Transverse colon (tissue), 4 donors: ENCODE results near the gene OSBPL9. TPM values are rescaled to one million over a fixed set of nuclear protein-coding genes. Genes with fewer than 3 reads are reported as not detected.

Experiments
- DNase-seq: peaks from one replicate; pipeline ENCODE4 v3.0.0-alpha.2; 2019
- H3K27ac ChIP-seq, 4 donors: fragments of 200-600 bp; sonication (generic); 2 replicates each; pipeline ENCODE4 v1.5.1; 2016 to 2018; ENCODE audit warnings: inconsistent platforms in 4 of 4
- H3K27me3 ChIP-seq: fragments of 200-600 bp; sonication (generic); 2 replicates; pipeline ENCODE4 v1.5.1; 2017; ENCODE audit warnings: inconsistent platforms
- H3K36me3 ChIP-seq, 4 donors: fragments of 200-600 bp; sonication (generic); 2 replicates each; pipeline ENCODE4 v1.5.1; 2017 to 2019; ENCODE audit warnings: inconsistent platforms in 4 of 4
- H3K4me1 ChIP-seq, 4 donors: fragments of 200-600 bp; sonication (generic); 2 replicates each; pipeline ENCODE4 v1.5.1; 2017 to 2020; ENCODE audit warnings: inconsistent platforms in 4 of 4
- H3K4me3 ChIP-seq, 4 donors: fragments of 200-600 bp; sonication (generic); 1 replicate in 1 of 4; 2 replicates in 3 of 4; pipeline versions ENCODE4 v1.5.1 to v1.6.1; 2017 to 2019; ENCODE audit warnings: inconsistent platforms in 4 of 4
- H3K9me3 ChIP-seq, 2 donors: fragments of 200-600 bp; sonication (generic); 2 replicates each; pipeline ENCODE4 v1.5.1; 2017 to 2019; ENCODE audit warnings: inconsistent platforms in 2 of 2
- CTCF ChIP-seq, 5 experiments: fragments of 200-600 bp in 3 of 5; fragments of 450-650 bp in 2 of 5; sonication (generic) in 3 of 5; IDR thresholded peaks; 1 replicate in 2 of 5; 2 replicates in 3 of 5; pipeline ENCODE4 v1.5.1; 2016 to 2017; ENCODE audit warnings: antibody characterized with exemption in 5 of 5, inconsistent platforms in 3 of 5, mild to moderate bottlenecking in 2 of 5, moderate library complexity in 1 of 5
- EP300 ChIP-seq: sonication (generic); formaldehyde crosslinking; IDR thresholded peaks from one replicate; pipeline ENCODE4 v1.6.1; 2017; ENCODE audit warnings: antibody characterized with exemption, low read depth
- POLR2A ChIP-seq: fragments of 450-650 bp; IDR thresholded peaks from one replicate; pipeline ENCODE4 v1.6.1; 2016; ENCODE audit warnings: antibody characterized with exemption, mild to moderate bottlenecking, moderate library complexity
- POLR2AphosphoS5 ChIP-seq, 3 donors: sonication (generic); formaldehyde crosslinking; IDR thresholded peaks; one replicate each; pipeline ENCODE4 v1.6.1; 2016; ENCODE audit warnings: antibody characterized with exemption in 3 of 3
- WGBS, 2 donors: methylation state at CpG; one replicate each; pipeline ENCODE4 v1.1.5; 2018; ENCODE audit warnings: low coverage in 1 of 2; 5-methylcytosine and 5-hydroxymethylcytosine counted together
- in situ Hi-C, 4 donors: fragments of 200-750 bp; cut with MboI; loops; one replicate each; pipeline versions ENCODE4 v1.15.0 to v1.15.1; 2017; ENCODE audit warnings: low sequenced_read_pairs in 3 of 4, low pct_ligation_motif_present in 1 of 4, low pct_unique_long_range_greater_than_20kb in 1 of 4
- intact Hi-C: fragments of 100-400 bp; cut with DNase I; formaldehyde crosslinking; loops from one replicate; pipeline ENCODE4 v1.15.1; 2023; ENCODE audit warnings: low total_unique reads
- total RNA-seq, 4 donors: library from RNA; depleted of rRNA; stranded (reverse); fragments of >200 nt; gene quantifications; one replicate each; pipeline ENCODE4 v1.1.0, GENCODE V29; 2016

The OSBPL9 gene
- total RNA-seq, 4 donors from 2014 or later = 56.1 to 82.1 (median 65.4) TPM

GRCh38 chr1:51623025-51623424, 6.1 kb downstream of the OSBPL9 start:
- Histone ChIP-seq H3K27me3 (no peaks in the 10 kb centered on the region), H3K4me1 (peaks cover 3 to 65% (median 18%) of the 10 kb centered on the region in 4 donors), H3K36me3 (no peaks in the 10 kb centered on the region), H3K9me3 (no peaks in the 10 kb centered on the region), H3K27ac (peak overlapping the region in 3 of 4 donors; percentile 2 to 49 (median 35)), H3K4me3 (no peak overlapping the region)
- 93 to 94% methylated on average over 2 of the region's 2 CpGs for WGBS, 2 donors
- in situ Hi-C loops = no loop called here
- TF ChIP-seq EP300 (no peak), POLR2AphosphoS5 (IDR thresholded peaks at IDR 0.05) (no peak), CTCF (IDR thresholded peaks at IDR 0.05) (no peak), POLR2A (no peak)
- intact Hi-C loops = no loop called here
- no peak for DNase-seq

DNA sequence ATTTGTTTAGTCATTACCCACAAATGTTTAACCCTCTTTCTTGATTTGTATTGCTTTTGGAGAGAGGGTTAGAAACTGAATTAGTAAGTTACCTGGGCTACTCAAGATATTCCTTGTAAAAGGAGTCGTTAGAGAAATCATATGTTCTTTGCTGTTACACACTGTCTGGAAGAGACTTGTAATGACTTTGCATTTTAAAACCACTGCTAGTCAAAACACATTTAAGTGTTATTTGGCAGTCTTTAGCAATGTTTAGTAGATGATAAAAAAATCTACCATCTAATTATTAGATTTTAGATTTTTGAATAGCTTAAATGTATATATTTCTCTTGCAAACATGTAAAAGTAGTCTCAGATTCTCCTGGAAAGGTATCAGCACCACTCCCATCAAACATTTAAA, 6.6 kb downstream of the OSBPL9 start:
- intact Hi-C loops (no loop called here), in situ Hi-C loops (no loop called here)
- no peak for DNase-seq
- H3K27ac ChIP-seq = peak overlapping the region in 2 of 4 donors; percentile 35 to 49
- H3K4me3 ChIP-seq = no peak overlapping the region
- TF ChIP-seq EP300 (no peak), POLR2A (no peak), POLR2AphosphoS5 (IDR thresholded peaks at IDR 0.05) (no peak), CTCF (IDR thresholded peaks at IDR 0.05) (no peak)
- H3K9me3 ChIP-seq = no peaks in the 10 kb centered on the region
- H3K27me3 ChIP-seq = no peaks in the 10 kb centered on the region
- H3K4me1 ChIP-seq = peaks cover 3 to 61% (median 18%) of the 10 kb centered on the region in 4 donors
- WGBS, 2 donors = 49 to 79% methylated on average over 1 of the region's 1 CpG
- no peaks in the 10 kb centered on the region for H3K36me3 ChIP-seq

GRCh38 chr1:51624855-51625254, 8.0 kb downstream of the OSBPL9 start:
- Histone ChIP-seq H3K4me1 (peaks cover 3 to 47% (median 14%) of the 10 kb centered on the region in 4 donors), H3K27me3 (no peaks in the 10 kb centered on the region), H3K9me3 (no peaks in the 10 kb centered on the region), H3K36me3 (no peaks in the 10 kb centered on the region), H3K4me3 (no peak overlapping the region), H3K27ac (peak overlapping the region in 1 of 4 donors; percentile 11)
- in situ Hi-C loops = loop anchor here in 1 of 4 donors (25.0 kb wide), 1 partner anchor 137 kb away; no protein-coding TSS in a partner anchor
- WGBS, 2 donors = 43 to 45% methylated on average over 1 of the region's 1 CpG
- DNase-seq = no peak
- TF ChIP-seq EP300 (no peak), POLR2A (no peak), CTCF (IDR thresholded peaks at IDR 0.05) (no peak), POLR2AphosphoS5 (IDR thresholded peaks at IDR 0.05) (no peak)
- intact Hi-C loops = no loop called here

GRCh38 chr1:51627672-51628071, 10.8 kb downstream of the OSBPL9 start:
- Histone ChIP-seq H3K27me3 (no peaks in the 10 kb centered on the region), H3K27ac (no peak overlapping the region), H3K36me3 (no peaks in the 10 kb centered on the region), H3K4me1 (peaks cover 0 to 21% (median 5%) of the 10 kb centered on the region in 4 donors), H3K4me3 (no peak overlapping the region), H3K9me3 (no peaks in the 10 kb centered on the region)
- in situ Hi-C loops (loop anchor here in 1 of 4 donors (25.0 kb wide), 1 partner anchor 135 kb away; no protein-coding TSS in a partner anchor), intact Hi-C loops (no loop called here)
- no peak for DNase-seq
- TF ChIP-seq CTCF (IDR thresholded peaks at IDR 0.05) (peak in 2 of 5 experiments; percentile 10 to 25), POLR2AphosphoS5 (IDR thresholded peaks at IDR 0.05) (no peak), POLR2A (no peak), EP300 (no peak)
- 77% methylated on average over 2 of the region's 2 CpGs; no CpG with 5 or more reads in 1 of the 2 donors for WGBS, 2 donors
